Nephron progenitor cell (in vitro differentiated cells): Measurements from ENCODE around the gene TBCD.
A peak's percentile ranks its signal among the peaks of the same experiment; 100 is the strongest.
"Not testable (repeated sequence)": the region's sequence is repeated elsewhere in the genome, so short reads cannot be mapped to it uniquely, and the experiment has no call there.

Source experiments
- DNase-seq: peaks from one replicate; pipeline ENCODE4 v3.0.0; 2021
- H3K27ac Mint-ChIP-seq: 2 replicates; pipeline ENCODE4 v1.8.0; 2021; ENCODE audit warnings: mild to moderate bottlenecking, moderate library complexity, mixed read lengths
- H3K27me3 Mint-ChIP-seq: 2 replicates; pipeline ENCODE4 v1.8.0; 2021; ENCODE audit warnings: mild to moderate bottlenecking, low read depth, mixed read lengths; ENCODE audit not compliant: poor library complexity
- H3K36me3 Mint-ChIP-seq: 2 replicates; pipeline ENCODE4 v1.8.0; 2021; ENCODE audit warnings: low read depth, mixed read lengths
- H3K4me1 Mint-ChIP-seq: 2 replicates; pipeline ENCODE4 v1.8.0; 2021; ENCODE audit warnings: mixed read lengths
- H3K4me3 Mint-ChIP-seq: 2 replicates; pipeline ENCODE4 v1.8.0; 2021; ENCODE audit warnings: mild to moderate bottlenecking, moderate library complexity, mixed read lengths
- H3K9me3 Mint-ChIP-seq: 2 replicates; pipeline ENCODE4 v1.8.0; 2021; ENCODE audit warnings: mild to moderate bottlenecking, moderate library complexity, mixed read lengths
- TF ChIP-seq, protein P1 (sequence below): fragments of 200-600 bp; sonication (generic); IDR thresholded peaks from 2 replicates; pipeline ENCODE4 v1.5.0; 2021; ENCODE audit warnings: antibody characterized with exemption

TBCD gene

DNA sequence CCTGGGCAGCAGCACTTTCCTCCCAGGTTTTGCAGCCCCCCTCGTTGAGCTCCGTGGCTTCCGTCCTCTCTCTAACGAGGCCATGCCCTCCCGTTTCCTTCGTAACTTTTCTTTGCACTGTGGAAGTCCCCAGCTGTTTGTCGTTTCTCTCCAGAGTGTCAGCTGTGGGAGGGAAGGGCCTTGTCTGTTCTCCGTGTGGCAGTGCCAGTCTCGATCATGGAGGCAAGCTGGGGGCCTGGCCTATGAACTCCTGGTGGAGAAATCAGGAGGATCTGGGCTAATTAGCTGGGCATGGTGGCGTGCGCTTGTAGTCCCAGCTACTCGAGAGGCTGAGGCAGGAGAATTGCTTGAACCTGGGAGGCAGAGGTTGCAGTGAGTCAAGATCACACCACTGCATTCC is 28.3 kb downstream of the TBCD start:
- TF ChIP-seq, protein P1, sequence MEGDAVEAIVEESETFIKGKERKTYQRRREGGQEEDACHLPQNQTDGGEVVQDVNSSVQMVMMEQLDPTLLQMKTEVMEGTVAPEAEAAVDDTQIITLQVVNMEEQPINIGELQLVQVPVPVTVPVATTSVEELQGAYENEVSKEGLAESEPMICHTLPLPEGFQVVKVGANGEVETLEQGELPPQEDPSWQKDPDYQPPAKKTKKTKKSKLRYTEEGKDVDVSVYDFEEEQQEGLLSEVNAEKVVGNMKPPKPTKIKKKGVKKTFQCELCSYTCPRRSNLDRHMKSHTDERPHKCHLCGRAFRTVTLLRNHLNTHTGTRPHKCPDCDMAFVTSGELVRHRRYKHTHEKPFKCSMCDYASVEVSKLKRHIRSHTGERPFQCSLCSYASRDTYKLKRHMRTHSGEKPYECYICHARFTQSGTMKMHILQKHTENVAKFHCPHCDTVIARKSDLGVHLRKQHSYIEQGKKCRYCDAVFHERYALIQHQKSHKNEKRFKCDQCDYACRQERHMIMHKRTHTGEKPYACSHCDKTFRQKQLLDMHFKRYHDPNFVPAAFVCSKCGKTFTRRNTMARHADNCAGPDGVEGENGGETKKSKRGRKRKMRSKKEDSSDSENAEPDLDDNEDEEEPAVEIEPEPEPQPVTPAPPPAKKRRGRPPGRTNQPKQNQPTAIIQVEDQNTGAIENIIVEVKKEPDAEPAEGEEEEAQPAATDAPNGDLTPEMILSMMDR = no peak
- H3K27me3 Mint-ChIP-seq = peaks cover 3% of the 10 kb centered on the region
- H3K36me3 Mint-ChIP-seq = peaks cover 45% of the 10 kb centered on the region
- no peak overlapping the region for H3K27ac Mint-ChIP-seq
- DNase-seq = no peak
- H3K4me1 Mint-ChIP-seq = peaks cover 31% of the 10 kb centered on the region
- H3K9me3 Mint-ChIP-seq = peaks cover 6% of the 10 kb centered on the region
- H3K4me3 Mint-ChIP-seq = no peak overlapping the region

DNA sequence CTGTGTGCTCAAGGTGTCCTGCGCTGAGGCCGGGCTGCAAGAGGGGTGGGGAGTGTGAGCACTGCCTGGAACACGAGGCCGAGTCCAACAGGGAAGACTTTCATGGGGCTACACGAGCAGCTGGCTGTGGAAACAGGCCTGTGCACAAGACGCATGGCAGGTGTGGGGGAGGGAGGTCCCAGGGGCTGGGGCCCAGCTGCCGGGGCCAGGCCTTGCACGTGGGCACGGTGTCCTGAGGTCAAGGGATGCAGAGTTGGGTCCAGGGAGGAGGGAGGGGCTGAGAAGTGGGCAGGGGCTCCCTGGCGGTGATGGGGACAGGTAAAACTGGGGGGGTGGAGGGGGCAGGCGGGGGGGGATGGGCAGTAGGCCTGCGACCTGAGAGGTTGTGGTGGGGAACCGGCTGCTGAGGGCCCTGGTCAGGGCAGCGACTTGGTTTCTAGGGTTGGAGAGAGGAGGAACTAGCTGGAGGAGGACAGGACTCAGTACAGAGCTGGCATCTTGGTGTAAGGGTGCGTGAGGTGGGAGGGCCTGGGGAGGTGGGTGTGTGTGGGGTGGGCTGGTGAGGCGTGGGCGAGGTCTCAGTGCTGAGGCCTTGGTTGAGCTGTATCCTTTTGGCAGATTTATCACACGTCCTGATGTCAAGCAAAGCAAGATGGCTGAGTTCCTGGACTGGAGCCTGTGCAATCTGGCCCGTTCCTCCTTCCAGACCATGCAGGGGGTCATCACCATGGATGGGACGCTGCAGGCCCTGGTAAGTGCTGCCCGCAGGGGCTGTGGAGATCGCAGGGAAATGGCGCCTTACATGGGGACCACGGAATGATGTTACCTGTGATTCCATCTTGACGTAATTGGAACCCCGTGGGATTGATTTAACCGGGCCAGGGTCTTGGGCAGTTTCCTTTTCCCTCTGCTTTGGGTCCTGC is 29.4 kb downstream of the TBCD start:
- no peak overlapping the region for H3K4me3 Mint-ChIP-seq
- peaks cover 31% of the 10 kb centered on the region for H3K4me1 Mint-ChIP-seq
- peaks cover 6% of the 10 kb centered on the region for H3K9me3 Mint-ChIP-seq
- H3K36me3 Mint-ChIP-seq = peaks cover 38% of the 10 kb centered on the region
- peaks cover 3% of the 10 kb centered on the region for H3K27me3 Mint-ChIP-seq
- TF ChIP-seq, protein P1 = no peak
- DNase-seq = no peak
- H3K27ac Mint-ChIP-seq = peak overlapping the region; percentile 51

DNA sequence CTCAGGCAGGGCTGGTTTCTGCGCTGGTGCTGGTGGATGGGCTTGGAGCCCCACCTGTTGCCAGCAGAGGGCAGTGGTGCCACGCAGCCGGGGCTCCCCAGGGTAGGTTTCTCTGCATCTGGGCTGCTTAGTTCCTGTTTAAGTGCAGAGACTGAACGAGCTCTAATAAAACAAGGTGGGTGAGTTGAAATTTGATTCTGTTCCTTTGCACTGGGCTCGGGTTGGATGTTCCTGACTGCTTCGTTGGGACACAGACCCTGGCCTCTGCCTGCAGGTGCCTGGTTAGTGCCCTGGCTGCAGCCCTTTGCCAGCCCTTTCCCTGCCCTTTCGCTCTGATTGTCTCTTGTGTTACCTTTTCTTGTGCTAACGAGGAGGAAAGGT is 30.0 kb downstream of the TBCD start:
- Mint-ChIP-seq H3K27ac (peak overlapping the region; percentile 69), H3K9me3 (peaks cover 6% of the 10 kb centered on the region), H3K4me3 (no peak overlapping the region), H3K36me3 (peaks cover 32% of the 10 kb centered on the region), H3K27me3 (peaks cover 3% of the 10 kb centered on the region), H3K4me1 (peaks cover 30% of the 10 kb centered on the region)
- DNase-seq = peak; percentile 90
- TF ChIP-seq, protein P1 = peak; percentile 97

DNA sequence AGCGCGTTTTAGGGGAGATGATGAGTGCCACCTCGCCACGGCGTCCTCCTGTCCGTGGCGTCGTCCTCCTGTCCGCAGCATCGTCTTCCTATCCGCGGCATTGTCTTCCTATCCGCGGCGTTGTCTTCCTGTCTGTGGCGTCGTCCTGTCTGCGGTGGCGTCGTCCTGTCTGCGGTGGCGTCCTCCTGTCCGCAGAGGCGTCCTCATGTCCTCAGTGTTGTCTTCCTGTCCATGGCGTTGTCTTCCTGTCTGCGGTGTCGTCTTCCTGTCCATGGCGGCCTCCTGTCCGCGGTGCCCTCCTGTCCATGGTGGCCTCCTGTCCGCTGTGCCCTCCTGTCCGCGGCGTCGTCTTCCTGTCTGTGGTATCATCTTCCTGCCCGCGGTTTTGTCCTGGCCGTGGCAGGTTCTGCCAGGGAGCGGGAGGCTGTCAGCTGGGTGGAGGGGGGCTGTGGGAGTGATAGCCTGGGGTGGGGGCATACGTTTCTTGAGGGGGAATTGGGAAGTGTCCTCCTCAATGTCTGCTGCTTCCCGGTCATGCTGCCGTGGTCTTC is 30.9 kb downstream of the TBCD start:
- Mint-ChIP-seq H3K4me3 (no peak overlapping the region), H3K9me3 (no peaks in the 10 kb centered on the region), H3K36me3 (peaks cover 24% of the 10 kb centered on the region), H3K27me3 (peaks cover 3% of the 10 kb centered on the region), H3K27ac (no peak overlapping the region), H3K4me1 (peaks cover 27% of the 10 kb centered on the region)
- TF ChIP-seq, protein P1 = no peak
- no peak for DNase-seq

DNA sequence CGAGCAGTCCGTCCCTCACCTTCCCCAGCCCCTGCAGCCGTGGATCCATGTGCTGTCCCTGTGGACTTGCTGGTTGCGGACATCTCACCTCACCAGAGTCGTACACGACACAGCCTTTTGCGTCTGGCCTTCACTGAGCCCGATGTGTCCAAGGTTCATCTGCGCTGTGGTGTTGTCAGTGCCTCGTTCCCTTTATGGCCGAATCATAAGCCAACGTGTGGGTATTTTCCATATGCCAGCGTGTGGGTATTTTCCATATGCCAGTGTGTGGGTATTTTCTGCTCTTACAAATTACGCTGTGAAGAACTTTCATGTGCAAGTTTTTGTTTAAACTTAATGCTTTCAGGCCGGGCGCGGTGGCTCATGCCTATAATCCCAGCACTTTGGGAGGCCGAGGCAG is 31.6 kb downstream of the TBCD start:
- peaks cover 35% of the 10 kb centered on the region for H3K4me1 Mint-ChIP-seq
- DNase-seq = no peak
- TF ChIP-seq, protein P1 = no peak
- no peak overlapping the region for H3K27ac Mint-ChIP-seq
- H3K9me3 Mint-ChIP-seq = no peaks in the 10 kb centered on the region
- H3K4me3 Mint-ChIP-seq = no peak overlapping the region
- peaks cover 3% of the 10 kb centered on the region for H3K27me3 Mint-ChIP-seq
- peaks cover 24% of the 10 kb centered on the region for H3K36me3 Mint-ChIP-seq

DNA sequence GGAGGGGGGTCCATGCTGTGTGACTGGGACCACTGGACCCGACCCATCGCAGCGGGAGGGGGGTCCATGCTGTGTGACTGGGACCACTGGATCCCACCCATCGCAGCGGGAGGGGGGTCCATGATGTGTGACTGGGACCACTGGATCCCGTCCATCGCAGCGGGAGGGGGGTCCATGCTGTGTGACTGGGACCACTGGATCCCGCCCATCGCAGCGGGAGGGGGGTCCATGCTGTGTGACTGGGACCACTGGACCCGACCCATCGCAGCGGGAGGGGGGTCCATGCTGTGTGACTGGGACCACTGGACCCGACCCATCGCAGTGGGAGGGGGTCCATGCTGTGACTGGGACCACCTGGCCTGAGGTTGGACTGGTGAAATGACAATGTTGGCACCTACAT is 33.7 kb downstream of the TBCD start:
- Mint-ChIP-seq H3K36me3 (peaks cover 33% of the 10 kb centered on the region), H3K4me1 (peaks cover 42% of the 10 kb centered on the region)
- H3K9me3 Mint-ChIP-seq, H3K27ac Mint-ChIP-seq, H3K4me3 Mint-ChIP-seq, H3K27me3 Mint-ChIP-seq, DNase-seq: not testable (repeated sequence)
